Middle frontal gyrus (tissue), 1 donor: Measurements from ENCODE around the gene TIAM2.
"Not testable (repeated sequence)": the region's sequence is repeated elsewhere in the genome, so short reads cannot be mapped to it uniquely, and the experiment has no call there.

Experiments used
- DNase-seq: peaks from one replicate; pipeline ENCODE4 v3.0.0-alpha.2; 2015; ENCODE audit warnings: low spot score; ENCODE audit errors: extremely low spot score

The TIAM2 gene

DNA sequence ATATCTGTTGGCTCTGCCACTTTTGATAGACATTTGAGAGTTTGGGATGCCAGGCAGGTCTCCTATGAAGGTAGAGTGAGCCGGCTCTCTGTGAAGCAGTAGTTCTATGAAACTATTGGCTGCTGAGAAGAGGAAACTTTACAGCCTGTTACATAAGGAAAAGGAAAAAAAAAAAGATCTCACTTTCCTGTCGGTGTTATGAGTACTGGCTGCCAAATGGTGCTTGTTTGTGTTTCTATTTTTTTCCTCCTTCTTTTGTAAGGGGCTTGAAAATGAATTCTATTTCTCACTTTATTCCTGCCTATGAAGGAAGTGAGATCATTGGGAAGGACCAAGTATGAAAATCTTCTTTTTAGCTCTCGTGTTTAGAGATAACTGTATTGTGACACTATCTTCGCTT is 195.6 kb downstream of the TIAM2 start:
- no peak for DNase-seq

- DNase-seq = no peak
Measured at GRCh38 chr6:155193526-155193925, 198.4 kb downstream of the TIAM2 start.

DNA sequence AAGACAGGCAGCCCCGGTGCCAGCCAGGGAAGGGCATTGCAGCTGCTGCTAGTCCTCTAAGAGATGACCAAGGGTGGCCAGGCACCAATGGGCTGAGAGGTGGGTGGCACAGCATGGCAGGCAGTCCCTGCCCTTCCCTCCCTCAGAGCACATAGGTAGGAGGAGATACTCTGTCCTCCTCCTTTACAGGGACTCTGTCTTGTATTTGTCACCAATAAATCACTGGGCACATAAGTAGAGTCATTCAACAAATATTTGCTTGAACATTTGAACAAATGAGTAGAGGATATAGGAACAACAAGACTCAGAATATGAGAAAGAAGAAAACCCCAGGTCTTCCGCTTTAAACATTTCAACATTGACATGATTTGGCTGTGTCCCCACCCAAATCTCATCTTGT is 199.3 kb downstream of the TIAM2 start:
- no peak for DNase-seq

DNA sequence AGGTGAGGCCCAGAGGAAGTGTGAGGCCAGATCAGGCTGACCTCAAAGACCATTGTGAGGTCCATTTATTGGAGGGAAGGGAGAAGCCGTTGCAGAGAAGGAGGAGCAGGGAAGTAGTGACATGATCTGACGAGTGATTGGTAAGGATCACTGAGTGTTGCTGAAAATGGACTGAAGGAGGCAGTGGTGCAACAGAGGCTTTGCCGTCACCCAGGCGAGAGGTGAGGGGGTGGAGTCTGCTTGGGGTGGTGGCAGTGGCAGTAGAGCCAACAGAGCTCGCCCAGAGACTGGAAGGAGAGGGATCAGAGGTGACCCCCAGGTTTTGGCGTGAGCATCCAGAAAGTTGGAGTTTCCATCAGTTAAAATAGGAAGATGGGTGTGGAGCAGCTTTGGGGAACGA is 200.8 kb downstream of the TIAM2 start:
- no peak for DNase-seq

- no peak for DNase-seq
Measured at GRCh38 chr6:155196911-155197310, 201.8 kb downstream of the TIAM2 start.

GRCh38 chr6:155197932-155198331 is 202.8 kb downstream of the TIAM2 start:
- no peak for DNase-seq

DNA sequence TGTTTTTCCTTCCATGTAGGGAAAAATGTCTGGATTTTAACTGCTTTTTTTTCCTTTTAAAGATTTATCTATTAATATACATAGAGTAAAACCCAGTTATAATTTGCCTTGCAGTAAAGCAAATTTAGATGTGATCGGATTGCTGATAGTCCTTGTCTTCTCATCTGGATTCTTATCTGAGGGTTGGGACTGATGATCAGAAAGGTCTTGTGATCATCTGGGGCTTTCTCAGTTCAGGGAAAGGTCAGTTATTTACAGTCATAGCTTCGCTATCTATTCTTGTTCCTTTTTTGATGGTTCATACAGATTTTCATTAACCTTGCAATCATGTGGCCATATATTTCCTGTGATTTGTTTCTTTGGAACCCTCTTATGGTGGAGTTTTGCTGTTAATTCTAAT is 204.9 kb downstream of the TIAM2 start:
- DNase-seq = no peak

DNA sequence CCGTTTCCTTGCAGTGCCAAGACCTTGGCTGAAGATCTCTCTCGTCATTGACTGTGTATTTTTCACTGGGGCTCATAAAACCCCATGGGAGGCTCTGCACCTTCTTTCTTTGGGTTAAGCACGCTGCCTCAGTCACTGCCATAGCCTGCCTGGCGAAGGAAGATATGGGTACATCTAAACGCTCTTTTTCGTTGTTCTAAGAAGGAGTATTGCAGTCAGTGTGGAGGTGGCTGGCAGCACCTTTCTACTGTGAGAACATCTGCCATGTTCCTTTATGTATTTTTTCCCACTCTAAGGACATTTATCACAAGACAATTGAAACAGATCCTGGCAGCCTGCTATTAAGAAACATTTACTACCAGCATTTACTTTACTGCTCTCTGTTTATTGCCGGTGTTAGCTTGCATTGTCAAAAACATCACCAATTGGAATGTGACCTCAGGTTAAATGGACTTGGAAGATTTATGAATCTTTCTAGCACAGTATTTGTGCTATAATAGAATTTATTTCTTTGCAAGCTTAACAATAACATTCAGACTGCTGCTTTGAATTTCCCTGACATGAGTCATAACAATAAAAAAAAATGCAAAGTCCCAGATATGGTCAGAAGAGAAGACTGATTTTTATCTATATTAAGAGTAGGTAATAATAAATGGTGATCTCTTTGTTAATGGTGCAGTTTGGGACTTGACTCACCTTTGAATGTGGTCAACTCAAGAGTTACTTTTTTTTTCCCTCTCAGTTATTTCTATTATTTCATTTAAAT is 206.5 kb downstream of the TIAM2 start:
- DNase-seq = no peak

DNA sequence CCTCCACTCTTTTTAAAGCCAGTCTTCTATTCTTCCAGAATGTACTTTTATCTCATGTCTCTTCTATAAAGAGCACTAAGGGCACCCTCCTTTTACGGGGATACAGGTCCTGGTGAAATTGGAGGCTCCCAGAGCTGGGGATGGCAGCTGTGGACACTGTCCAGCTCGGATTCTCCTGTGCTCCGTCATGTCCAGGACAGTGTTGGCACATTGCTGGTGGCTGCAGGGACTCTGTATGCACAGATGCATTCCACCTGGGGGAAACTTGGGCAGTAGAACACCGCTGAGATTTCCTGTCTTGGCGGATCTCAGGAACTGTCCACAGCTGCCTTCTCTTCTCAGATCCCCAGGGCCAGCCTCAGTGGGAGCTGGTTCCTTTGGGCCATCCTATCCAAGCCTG is 212.1 kb downstream of the TIAM2 start:
- no peak for DNase-seq

DNA sequence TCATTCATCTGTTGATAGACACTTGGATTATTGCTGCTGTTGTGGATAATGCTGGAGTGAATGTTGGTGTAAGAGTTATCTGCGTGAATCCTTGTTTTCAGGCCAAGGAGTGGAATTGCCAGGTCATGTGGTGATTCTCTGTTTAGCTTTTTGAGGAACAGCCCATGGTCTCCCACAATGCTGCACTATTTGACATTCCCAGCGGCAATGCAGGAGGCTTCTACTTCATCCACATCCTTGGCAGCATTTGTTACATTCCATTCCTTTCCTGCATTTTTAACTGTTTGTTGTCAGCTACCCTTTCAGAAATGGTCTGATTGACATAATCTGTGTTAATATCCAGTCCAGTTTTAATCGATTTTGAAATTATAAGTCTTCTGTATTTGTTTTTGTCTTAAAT is 217.0 kb downstream of the TIAM2 start:
- no peak for DNase-seq

DNA sequence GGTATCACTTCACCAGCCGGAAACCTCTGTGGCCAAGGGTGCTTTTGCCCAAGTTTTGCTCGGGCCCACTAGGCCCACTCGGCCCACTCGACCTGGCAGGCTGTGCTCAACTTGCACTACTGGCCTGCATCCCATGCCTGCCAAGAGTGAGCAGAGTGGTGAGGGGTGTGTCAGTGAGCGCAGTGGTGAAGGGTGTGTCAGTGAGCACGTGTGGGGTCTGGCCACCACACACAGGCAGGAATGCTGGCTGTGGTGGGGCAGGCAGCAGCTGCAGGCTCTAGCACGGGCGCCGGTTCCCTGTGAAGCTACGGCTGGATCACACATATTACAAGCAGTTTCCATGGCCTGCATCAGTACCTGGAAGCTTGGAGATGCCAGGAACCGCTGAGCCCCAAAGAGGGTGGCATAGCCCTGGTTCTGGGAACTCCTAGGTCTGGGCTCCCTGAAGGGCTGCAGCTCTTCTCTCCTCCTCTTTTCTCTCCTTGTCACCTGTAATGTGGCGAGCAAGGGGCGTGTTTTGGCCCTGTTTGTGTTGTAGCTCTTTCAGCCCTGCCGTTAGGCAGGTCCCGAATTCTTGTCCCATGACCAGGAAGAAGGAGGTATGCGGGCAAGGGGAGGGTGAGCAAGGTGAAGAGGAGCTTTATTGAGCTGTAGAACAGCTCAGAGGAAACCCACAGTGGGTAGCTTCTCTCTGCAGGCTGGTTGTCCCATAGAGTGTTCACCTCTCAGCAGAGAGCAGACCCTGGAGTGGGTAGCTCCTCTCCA is 217.7 kb downstream of the TIAM2 start:
- DNase-seq = no peak

DNA sequence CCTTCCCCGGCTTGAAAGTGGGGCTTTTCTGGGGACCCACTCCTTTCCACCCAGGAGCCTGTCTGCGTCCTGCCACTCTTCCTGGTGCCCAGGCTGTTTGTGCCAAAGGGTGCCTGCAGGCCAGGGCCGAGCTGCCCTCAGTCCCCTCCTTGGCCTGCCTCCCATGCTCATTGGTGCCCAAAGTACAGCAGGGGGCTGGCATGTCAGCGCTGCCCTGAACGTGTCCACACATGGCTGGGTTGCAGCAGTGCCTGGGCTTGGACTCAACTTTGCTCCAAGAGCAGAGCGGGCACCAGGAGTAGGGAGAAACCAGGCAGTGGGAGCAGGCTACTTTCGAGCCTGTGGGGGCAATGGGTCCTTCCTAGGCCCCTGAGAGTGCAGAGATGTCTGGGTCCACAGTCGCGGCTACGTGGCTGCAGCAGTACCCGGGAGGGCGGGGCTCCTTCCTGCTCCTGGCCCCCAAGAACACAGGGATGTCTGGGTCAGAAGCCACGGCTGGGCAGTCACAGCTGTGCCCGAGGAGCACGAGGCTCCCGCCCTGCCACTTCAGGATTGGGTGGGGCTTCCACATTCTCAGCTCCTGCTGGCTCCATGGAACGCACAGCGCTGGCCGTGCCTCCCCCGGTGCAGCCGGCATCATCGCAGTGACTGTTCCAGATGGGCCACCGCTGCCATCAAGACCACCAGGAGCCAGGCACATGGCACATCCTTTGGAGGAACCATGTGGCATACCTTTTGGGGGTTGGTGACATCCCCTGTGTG is 218.7 kb downstream of the TIAM2 start:
- no peak for DNase-seq

DNA sequence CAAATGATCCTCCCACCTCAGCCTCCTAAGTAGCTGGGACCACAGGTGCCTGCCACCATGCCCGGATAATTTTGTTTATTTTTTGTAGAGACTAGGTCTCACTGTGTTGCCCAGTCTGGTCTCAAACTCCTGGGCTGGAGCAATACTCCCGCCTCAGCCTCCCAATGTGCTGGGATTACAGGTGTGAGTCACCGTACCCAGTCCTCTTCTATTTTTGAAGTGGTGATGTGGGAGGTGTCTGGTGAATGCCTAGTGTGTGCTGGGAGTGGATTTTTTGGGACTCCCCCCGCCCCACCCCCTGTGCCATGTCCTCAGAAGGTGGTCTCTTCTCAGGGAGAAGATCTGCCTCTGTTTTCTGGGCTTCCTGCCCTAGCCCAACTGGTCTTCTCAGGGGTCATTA is 220.8 kb downstream of the TIAM2 start:
- no peak for DNase-seq

DNA sequence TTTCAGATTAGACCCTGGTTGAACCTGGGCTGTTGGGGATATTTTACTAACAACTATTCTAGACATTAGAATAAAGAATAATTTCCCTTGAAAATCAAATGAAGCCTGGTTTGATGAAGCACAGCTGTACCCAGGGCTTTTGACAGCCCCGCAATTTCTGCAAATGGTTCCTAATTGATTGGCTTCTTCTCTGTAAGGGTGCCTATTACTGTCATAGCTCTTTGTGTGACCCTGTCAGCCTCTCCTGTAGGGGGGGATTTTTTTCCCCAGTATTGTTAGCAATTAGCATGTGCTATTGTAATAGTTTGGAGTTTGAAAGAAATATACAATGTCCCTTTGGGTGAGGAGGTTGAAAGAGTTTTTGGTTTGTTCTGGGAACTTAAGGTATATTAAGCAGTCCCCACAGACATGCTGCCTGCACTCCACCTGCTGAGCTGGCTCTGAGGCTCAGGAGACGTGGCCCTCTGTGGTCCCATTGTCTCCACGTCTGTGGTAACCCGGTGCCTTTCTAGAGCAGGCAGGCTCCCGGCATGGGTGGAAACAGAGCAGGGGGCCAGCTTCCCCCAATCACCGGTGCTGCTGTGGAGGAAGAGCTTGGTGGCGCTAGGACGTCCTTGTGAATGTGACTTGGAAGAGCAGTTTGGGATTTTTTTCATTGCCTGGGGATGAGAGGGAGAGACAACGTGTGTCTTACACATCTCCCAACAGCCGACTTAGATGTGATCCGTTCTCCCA is 221.4 kb downstream of the TIAM2 start:
- DNase-seq = no peak

DNA sequence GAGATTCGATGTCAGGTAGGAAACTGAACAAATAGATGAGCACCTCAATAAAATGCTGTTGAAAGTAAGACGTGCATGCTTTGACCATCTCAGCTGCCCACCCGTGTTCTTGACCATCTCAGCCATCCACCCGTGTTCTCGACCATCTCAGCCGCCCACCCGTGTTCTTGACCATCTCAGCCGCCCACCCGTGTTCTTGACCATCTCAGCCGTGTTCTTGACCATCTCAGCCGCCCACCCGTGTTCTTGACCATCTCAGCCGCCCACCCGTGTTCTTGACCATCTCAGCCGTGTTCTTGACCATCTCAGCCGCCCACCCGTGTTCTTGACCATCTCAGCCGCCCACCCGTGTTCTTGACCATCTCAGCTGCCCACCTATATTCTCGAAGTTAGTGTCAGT is 223.6 kb downstream of the TIAM2 start:
- DNase-seq = not testable (repeated sequence)

- no peak for DNase-seq
Measured at GRCh38 chr6:155219299-155219698, 224.2 kb downstream of the TIAM2 start.

DNA sequence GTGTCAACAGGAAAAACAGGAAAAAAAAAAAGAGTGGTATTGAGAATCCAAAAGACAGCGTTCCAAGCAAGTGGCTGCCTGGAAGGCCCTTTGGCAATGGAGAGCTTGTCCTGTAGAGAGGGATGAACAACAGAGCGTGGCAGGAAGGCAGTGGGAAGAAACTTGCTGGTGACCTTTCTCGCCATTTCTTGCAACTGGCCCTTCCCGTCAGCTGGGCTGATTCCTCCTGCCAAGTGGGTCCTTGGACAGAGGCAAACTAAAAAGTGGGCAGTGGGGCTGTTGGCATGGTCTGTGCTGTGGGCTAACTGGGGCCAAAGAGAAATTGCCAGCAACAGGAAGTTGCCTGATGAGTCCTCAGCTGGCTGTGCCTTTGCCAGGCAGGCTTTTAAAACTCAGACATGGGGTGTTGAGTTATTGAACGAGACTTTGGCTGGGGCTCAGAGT is 224.8 kb downstream of the TIAM2 start:
- DNase-seq = no peak

DNA sequence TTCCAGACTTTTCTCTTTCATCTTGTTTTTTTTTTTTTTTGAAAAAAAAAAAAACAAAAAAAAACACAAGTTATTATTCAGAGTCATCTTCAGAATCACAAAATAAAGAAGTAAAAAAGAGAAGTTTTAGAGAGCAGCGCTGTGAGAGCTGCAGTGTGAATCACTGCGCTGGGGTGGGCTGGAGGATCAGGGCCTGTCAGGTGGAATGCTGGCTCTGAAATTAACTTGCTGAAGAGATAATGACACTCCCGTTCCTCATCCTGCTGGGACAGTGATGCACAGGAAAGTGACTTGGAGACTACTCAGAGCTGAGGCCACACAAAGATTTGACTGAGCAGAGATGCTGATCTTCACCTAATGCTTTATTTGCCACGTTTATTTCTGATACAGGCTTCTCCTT is 226.0 kb downstream of the TIAM2 start:
- DNase-seq = no peak

DNA sequence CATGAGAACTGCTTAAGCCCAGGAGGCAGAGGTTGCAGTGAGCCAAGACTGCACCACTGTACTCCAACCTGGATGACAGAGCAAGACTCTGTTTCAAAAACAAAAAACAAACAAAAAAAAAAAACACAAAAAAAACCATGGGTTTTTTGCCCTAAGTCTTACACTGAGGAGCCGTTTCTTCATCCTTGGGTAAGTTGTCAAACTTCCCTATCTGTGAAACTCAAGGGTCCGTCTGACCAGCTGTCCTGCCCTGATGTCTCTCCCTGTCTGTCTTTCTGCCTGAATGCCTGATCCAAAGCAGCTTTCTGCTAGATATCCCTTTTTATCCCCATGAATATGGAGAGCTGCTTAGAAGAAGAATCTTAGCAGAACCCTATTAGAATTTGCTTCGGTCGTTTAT is 227.4 kb downstream of the TIAM2 start:
- DNase-seq = no peak

DNA sequence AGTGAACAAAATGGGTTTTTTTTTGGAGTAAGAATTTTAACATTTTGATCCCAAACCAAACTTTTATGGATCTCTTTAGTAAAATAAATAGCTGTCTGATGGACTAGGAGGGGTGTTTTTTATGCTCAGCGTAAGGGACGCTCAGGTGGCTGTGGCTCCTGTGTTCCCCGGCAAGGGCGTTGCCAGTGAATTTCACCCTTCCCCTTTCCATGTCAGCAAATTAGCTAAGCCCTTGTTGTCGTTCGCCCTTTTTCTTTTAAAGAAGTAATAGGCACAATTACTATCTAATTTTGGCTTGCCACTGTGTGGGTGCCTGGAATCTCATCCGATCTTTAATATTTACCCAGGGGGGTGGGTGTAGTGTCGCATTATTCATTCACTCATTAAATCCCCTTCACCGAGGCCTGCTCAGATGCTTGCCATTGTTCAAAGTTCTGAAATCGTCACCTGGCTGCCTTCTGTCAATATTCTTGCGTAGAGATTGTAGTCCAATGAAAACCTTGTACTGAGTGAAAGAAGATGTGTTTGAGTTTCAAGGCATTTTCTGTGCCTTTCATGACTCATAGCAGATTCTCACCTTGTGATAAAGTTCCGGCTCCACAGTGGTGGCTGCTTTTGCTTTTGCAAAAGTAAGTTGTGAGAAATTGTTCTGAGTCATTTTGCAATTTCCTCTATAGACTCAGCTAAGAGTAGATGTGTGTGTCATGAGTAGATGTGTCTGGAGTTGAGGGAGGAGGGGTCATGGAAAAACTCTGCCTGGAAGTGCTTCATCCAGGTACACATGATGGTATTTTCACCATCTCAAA is 228.7 kb downstream of the TIAM2 start:
- no peak for DNase-seq

GRCh38 chr6:155224618-155225017 is 229.5 kb downstream of the TIAM2 start:
- DNase-seq = no peak
